NCI-H1436 treated with DMSO at 0.1 percent for 48 hours (cell line): ENCODE measurements around the gene ALX4.

Source experiments
- DNase-seq: peaks from one replicate; lab custom pipeline; 2025; lab: John Stamatoyannopoulos, UW

Gene ALX4

GRCh38 chr11:44315947-44316658 lies 6.2 kb upstream of the ALX4 start:
- no peak for DNase-seq

GRCh38 chr11:44314733-44315132 lies 4.8 kb upstream of the ALX4 start:
- DNase-seq: no peak

- DNase-seq: no peak
Observed at GRCh38 chr11:44313761-44314489, 4.0 kb upstream of the ALX4 start.

GRCh38 chr11:44312876-44313275 lies 2.9 kb upstream of the ALX4 start:
- DNase-seq: no peak

GRCh38 chr11:44311339-44312261 lies 1.7 kb upstream of the ALX4 start:
- no peak for DNase-seq

GRCh38 chr11:44310463-44311272 lies 729 bp upstream of the ALX4 start:
- no peak for DNase-seq

- no peak for DNase-seq
Observed at GRCh38 chr11:44310206-44310462, 195 bp upstream of the ALX4 start.

GRCh38 chr11:44308923-44309477 lies 939 bp downstream of the ALX4 start:
- no peak for DNase-seq

- DNase-seq: no peak
Observed at GRCh38 chr11:44308256-44308922, 1.6 kb downstream of the ALX4 start.

- DNase-seq: no peak
Observed at GRCh38 chr11:44307340-44308099, 2.4 kb downstream of the ALX4 start.

GRCh38 chr11:44306918-44307244 lies 3.1 kb downstream of the ALX4 start:
- no peak for DNase-seq

GRCh38 chr11:44306052-44306917 lies 3.7 kb downstream of the ALX4 start:
- no peak for DNase-seq

GRCh38 chr11:44305470-44306051 lies 4.4 kb downstream of the ALX4 start:
- no peak for DNase-seq

- no peak for DNase-seq
Observed at GRCh38 chr11:44305026-44305469, 4.9 kb downstream of the ALX4 start.

- DNase-seq: no peak
Observed at GRCh38 chr11:44304091-44305025, 5.6 kb downstream of the ALX4 start.

GRCh38 chr11:44303401-44303938 lies 6.5 kb downstream of the ALX4 start:
- no peak for DNase-seq

- no peak for DNase-seq
Observed at GRCh38 chr11:44301564-44302271, 8.2 kb downstream of the ALX4 start.
